ENCODE data around the gene CHST4. TPM values are rescaled to one million over a fixed set of nuclear protein-coding genes. Genes with fewer than 3 reads are reported as not detected.
A peak's percentile ranks its signal among the peaks of the same experiment; 100 is the strongest.
"Not testable (repeated sequence)": the region's sequence is repeated elsewhere in the genome, so short reads cannot be mapped to it uniquely, and the experiment has no call there.

The CHST4 gene
- total RNA-seq, 1 donor from 2014 or later: 586 TPM

GRCh38 chr16:71569621-71570020 lies 43.4 kb downstream of the CHST4 start:
- peak; percentile 53 for DNase-seq (ENCODE audit: low spot score)

DNA sequence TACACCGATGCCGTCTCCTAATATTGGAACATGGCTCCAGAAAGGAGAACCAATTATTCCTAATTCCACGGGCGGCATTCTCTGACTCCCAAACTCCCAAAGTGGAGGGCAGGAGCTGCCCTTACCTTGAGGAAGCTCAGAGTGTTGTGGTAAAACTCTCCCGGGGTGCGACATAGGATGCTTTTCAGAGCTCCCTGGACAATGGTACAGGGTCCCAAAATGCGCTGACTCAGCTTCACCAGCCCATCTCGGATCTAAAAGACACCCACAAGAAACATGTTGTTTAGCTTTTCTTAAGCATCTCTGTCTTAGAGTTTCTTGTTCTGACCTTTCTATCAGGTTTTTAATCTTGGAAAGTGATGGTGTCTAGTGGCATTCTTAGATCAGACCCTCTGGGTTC lies 43.9 kb downstream of the CHST4 start:
- no peak for DNase-seq (ENCODE audit: low spot score)

- peak; percentile 51 for DNase-seq (ENCODE audit: low spot score)
Observed at GRCh38 chr16:71572497-71573116, 46.4 kb downstream of the CHST4 start.

GRCh38 chr16:71573387-71574094 lies 47.3 kb downstream of the CHST4 start:
- no peak for DNase-seq (ENCODE audit: low spot score)

DNA sequence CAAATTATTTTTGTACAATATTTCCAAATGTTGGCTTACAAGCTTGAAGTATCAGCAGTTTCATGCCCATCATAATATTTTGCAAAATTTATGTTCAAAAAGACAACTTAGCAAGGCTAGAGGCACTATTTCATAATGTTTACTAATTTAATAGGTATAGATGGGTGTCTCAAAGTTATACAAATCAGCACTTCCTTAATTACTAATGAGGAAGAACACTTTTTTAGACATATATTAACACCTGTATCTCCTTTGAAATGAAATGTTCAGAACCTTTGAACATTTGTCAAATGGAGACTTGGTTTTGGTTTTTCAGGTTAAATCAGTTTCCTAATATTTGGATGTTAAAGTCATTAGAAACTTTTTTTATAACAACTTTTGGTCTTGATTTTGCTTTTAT lies 48.5 kb downstream of the CHST4 start:
- DNase-seq (ENCODE audit: low spot score): no peak

DNA sequence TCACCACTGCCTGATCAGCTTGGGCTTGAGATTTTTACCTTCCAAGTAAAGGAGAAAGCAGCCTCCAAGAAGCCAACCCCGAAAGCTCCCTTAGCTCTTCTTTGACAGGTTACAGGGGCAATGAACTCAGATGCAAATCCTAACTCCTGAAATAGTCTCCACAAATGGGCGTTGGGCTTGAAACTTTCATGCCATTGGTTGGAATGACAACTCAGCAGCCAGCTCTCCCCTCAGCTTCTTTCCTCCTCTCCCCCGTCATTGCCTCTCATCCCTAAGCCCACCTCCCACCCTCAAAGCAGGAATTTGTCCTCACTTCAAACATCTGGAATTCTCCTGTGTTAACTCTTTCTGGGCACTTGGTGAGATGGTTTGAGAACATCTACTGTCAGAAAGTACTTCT lies 50.7 kb downstream of the CHST4 start, which contains the start of gene TAT:
Gene TAT (minus strand): TSS at position 122 of the 400 bp plus-strand sequence. CDS start 677 bp downstream, outside the sequence.
- DNase-seq (ENCODE audit: low spot score): no peak

GRCh38 chr16:71582553-71582848 lies 56.3 kb downstream of the CHST4 start:
- not testable (repeated sequence) for DNase-seq (ENCODE audit: low spot score)

- DNase-seq (ENCODE audit: low spot score): no peak
Observed at GRCh38 chr16:71584543-71585317, 58.5 kb downstream of the CHST4 start.

DNA sequence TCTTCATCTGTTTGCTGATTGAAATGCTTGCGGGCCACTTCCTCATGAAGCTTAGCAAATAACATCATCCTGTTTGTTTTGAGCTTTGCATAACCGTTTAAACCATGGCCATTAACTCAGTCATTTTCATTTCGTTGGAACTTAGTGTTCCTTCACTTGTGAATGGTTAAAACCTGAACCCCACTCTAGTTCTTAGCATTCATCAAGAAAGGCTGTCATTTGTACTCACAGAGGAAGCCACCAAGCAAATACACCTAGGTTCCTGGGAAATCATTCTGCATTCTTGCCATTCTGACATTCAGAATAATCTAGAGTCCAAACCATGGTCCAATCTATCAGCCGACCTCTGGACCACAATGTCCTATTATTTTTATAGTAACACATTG lies 59.1 kb downstream of the CHST4 start:
- DNase-seq (ENCODE audit: low spot score): no peak

Other genes starting within 250 kb of the CHST4 start
- gene CMTR2, start 237.0 kb upstream of the CHST4 start, total RNA-seq: 26.0 TPM
- 0.81 TPM for gene CALB2, start 167.7 kb upstream of the CHST4 start, total RNA-seq
- gene TLE7, start 84.4 kb upstream of the CHST4 start, total RNA-seq: 0.14 TPM
- gene ZNF23, start 64.2 kb upstream of the CHST4 start, total RNA-seq: 6.3 TPM
- 5.6 TPM for gene ZNF19, start 37.1 kb upstream of the CHST4 start, total RNA-seq
- gene TAT, start 50.7 kb downstream of the CHST4 start, total RNA-seq: 2.5 TPM
- 28.8 TPM for gene MARVELD3, start 99.8 kb downstream of the CHST4 start, total RNA-seq
- 10.1 TPM for gene PHLPP2, start 198.3 kb downstream of the CHST4 start, total RNA-seq

Data from mucosa of gallbladder (tissue), 1 donor.